Femur (tissue), 1 donor: Measurements from ENCODE around the gene SEC22B.
A peak's percentile ranks its signal among the peaks of the same experiment; 100 is the strongest.
"Not testable (repeated sequence)": the region's sequence is repeated elsewhere in the genome, so short reads cannot be mapped to it uniquely, and the experiment has no call there.

Source experiments
- DNase-seq: peaks from one replicate; pipeline ENCODE4 v3.0.0-alpha.2; 2017

The SEC22B gene

GRCh38 chr1:120176092-120176855, at the start of gene SEC22B:
SEC22B (minus strand) TSS chr1:120176520; CDS start chr1:120176381, 139 bp downstream.
- peak; percentile 95 for DNase-seq

DNA sequence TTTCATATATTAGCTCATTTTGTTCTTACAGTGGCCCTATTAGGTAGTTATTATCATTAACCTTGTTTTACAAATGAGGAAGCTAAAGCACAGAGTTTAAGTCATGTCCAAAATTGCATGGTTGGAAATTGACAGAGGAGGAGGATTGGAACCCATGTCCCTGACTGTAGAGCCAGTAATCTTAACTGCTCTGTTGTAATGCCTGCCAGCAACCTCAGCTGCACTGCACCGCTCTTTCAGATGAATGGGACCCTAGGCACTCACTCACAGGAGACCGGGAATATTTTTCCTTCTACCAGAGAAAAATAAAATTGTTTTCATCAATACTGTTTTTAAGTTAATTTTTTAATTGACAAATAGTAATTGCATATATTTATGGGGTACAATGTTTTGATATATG, 41.6 kb upstream of the SEC22B start:
- peak; percentile 20 for DNase-seq

DNA sequence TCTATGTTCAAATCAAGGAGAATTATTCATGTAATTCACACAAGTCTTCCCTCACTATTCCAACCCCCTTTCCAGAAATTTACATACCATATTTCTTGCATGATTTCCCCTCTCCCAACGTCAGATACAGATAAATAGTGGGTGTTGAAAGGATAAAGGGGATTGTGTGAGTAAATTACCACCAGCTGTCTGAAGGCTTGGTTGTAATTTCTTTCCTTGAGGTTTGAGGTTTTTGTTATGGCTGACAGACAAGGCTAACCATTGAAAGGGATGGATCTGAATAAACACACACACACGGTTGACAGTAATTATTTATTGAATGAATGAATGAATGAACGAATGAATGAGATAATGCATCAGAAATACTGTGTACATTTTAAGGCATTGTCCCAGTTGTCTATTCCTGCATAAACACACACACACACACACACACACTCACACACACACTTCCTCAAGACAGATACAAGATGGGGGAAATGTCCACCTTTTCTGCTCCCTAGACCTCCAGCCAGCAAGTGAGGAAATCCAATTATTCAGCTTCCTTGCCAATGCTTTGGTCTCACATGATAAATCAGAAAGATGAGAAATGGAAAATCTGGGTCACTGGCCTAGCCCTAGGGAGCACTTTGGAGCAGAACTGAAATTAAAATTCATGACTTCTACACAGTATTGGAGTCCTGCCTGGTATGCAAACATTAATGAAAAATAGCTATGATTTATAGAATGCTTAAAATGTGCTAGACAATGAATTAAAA, 41.0 kb upstream of the SEC22B start:
- DNase-seq = peak; percentile 36

GRCh38 chr1:120213606-120214005, 37.3 kb upstream of the SEC22B start:
- DNase-seq = not testable (repeated sequence)

- DNase-seq = not testable (repeated sequence)
These were observed 34.4 kb upstream of the SEC22B start for GRCh38 chr1:120210754-120211153.

DNA sequence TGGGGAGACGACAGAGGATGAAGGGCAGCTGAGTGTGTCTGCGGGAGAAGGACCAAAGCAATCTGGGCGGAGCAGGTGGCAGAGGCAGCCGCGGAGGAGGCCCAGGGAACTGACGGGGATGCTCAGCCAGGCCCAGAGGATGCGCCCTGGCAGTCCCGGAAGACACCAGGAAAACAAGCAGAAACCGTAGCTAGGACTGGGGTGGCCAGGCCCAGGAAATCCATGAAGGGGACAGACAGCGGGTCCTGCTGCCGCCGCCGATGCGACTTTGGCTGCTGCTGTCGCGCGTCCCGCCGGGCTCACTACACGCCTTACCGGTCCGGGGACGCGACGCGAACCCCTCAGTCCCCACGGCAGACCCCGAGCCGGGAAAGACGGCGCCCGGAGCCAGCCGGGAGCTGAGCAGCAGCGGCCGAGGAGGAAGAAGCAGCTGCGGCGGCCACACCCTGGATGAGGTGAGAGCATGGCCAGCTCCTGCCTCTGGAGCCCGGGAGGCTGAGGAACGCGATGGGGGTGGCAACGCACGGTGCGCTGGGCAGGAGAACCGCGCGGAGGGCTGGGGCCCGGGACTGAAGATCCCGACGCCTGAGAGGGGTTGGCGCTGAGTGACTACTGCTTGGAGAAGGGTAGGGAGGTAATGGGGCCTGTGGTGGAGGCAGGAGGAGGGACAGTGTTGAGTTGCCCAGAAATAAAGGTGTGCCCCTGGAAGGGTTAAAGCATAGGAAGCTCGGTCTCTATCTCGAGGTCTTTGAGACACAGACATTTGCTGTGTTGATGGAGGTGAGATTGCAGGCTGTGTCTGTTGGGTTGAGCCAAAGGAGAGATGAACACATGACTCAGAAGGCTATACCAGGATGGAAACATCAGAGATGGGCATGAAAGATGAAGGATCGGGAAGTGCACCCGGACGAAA, 20.8 kb upstream of the SEC22B start:
- DNase-seq = not testable (repeated sequence)

DNA sequence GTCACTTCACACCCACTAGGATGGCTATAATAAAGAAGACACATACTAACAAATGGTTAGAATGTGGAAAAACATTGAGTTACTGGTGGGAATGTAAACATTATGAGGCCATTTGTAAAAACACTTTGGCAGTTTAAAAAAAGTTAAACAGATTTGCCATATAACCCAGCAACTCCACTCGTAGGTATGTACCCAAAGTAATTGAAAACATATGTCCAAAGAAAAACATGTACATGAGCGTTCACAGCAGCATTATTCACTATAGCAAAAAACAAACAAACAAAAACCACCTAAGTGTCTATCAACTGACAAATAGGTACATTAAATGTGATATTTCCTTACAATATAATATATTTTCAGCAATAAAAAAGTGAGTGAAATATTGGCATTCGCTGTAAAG, 12.3 kb upstream of the SEC22B start:
- DNase-seq = not testable (repeated sequence)

DNA sequence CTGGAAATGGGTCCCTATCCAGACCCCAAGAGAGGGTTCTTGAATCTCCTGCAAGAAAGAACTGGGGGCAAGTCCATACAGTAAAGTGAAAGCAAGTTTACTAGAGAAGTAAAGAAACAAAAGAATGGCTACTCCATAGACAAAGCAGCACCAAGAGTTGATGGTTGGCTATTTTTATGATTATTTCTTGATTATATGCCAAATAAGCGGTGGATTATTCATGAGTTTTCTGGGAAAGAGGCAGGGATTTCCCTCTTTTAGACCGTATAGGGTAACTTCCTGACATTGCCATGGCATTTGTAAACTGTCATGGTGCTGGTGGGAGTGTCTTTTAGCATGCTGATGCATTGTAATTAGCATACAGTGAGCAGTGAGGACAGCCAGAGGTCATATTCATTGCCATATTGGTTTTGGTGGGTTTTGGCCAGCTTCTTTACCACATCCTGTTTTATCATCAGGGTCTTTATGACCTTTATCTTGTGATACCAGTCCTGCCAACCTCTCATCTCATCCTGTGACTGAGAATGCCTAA, 5.9 kb upstream of the SEC22B start:
- not testable (repeated sequence) for DNase-seq

DNA sequence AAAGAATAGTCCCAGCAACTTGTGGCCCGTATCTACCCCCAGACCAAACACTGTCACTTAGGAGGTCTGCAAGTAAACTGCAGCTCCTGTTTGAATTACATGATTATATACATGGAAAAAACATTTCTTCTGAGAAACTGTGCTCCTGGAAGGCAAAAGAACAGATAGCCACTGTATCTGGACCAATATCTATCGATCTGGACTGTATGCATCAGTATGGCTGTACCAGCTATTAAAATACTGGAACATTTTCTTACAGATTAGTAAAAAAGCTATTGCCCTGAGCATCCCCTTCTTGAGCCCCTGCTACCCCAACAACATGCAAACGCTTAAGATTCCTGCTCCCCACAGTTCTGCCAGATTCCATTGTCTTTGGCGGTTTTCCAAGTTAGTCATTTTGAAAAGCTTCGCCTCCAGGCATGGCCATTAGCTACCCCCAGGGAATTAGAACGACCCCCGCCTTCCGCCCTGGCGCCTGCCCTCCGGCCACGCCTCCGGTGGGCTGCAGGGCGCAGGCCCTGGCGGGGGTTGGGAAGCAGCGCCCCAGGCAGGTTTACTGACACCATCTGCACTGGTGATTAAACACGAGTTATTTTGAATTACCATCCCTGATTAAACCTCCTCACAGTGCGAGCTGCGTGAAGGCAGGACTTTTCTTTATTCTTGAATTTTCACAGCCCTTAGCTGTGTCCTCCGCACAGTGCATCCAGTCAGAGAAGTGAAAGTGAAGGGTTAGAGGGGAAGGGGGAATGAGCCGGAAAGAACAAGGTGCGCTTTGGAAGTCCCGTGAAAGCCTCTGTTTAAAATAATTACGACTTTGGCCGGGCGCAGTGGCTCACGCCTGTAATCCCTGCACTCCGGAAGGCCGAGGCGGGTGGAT, 3.7 kb upstream of the SEC22B start:
- peak; percentile 58 for DNase-seq

- peak; percentile 12 for DNase-seq
These were observed 2.8 kb upstream of the SEC22B start for GRCh38 chr1:120178799-120179756.

- not testable (repeated sequence) for DNase-seq
These were observed 1.7 kb upstream of the SEC22B start for GRCh38 chr1:120178058-120178457.

GRCh38 chr1:120175688-120176087, 632 bp downstream of the SEC22B start:
- DNase-seq = peak; percentile 13

DNA sequence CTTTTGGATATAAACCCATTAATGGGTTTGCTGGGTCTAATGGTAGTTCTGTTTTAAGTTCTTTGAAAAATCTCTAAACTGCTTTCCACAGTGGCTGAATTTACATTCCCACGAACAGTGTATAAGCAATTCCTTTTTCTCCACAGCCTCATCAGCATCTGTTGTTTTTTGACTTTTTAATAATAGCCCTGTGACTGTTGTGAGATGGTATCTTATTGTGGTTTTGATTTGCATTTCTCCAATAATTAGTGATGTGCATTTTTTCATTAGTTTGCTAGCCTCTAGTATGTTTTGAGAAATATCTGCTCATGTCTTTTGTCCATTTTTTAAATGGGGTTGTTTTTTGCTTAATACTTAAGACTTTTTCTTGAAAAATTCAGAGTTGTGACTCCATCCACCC, 11.6 kb downstream of the SEC22B start:
- DNase-seq = not testable (repeated sequence)

DNA sequence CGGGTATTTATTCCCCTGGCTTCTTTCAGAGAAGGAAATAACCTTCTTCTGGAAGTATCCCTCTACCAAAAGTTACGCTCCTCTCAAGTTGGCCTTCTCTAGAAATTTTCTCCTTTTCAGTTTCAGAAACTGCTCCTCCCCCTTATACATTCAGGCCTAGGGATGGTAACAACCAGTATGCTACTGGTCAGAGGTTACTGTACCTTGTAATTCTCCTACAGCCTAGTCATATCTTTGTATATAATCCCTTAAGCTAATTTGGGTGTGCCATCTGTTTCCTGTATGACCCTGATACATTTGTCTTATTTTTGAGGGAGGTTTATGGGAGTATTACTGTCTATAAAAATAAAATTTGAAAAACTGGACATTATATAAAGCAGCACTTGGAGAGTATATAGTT, 14.3 kb downstream of the SEC22B start:
- not testable (repeated sequence) for DNase-seq

GRCh38 chr1:120158495-120158894, 17.8 kb downstream of the SEC22B start:
- DNase-seq = not testable (repeated sequence)

DNA sequence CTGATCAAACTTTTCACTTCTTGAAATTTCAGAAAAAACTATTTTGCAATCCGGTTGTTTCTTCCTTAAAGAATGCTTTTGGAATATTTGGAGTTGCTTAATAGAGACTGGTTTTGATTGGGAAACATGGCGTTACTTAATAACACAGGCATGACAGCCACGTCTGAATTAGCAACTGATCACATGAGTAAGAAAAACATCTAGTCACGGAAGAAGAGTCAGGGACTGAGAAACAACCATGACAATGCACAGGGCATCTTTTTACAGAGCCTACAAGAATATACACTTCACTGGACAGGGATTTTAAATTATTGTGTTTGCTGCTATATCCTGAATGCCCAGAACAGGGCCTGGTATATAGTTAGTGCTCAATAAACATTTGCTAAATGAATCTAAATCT, 18.2 kb downstream of the SEC22B start:
- DNase-seq = not testable (repeated sequence)

DNA sequence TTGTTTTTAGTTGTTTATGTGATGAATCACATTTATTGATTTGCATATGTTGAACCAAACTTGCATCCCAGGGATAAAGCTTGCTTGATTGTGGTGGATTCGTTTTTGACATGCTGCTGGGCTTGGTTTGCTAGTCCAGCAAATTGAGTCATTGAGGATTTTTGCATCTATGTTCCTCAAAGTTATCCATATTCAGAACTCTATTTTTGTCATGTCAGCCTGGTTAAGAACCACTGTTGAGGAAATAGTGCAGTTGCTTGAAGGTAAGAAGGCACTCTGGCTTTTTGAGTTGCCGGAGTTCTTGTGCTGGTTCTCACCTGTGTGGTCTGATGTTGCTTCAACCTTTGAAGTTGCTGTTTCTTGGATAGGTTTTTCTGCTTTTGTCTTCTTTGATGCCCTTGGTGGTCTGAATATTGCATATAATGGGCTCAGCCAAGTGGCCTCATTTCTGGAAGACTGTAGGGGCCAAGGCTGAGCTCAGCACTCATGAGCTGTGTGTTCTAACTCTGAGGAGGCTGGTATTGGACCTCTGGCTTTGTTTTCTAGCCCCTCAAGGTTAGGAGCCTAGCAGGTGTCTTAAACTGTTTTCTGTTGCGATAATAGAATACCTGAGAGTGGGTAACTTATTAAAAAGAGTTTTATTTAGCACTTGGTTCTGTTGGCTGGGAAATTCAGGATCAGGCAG, 26.0 kb downstream of the SEC22B start:
- DNase-seq = not testable (repeated sequence)

DNA sequence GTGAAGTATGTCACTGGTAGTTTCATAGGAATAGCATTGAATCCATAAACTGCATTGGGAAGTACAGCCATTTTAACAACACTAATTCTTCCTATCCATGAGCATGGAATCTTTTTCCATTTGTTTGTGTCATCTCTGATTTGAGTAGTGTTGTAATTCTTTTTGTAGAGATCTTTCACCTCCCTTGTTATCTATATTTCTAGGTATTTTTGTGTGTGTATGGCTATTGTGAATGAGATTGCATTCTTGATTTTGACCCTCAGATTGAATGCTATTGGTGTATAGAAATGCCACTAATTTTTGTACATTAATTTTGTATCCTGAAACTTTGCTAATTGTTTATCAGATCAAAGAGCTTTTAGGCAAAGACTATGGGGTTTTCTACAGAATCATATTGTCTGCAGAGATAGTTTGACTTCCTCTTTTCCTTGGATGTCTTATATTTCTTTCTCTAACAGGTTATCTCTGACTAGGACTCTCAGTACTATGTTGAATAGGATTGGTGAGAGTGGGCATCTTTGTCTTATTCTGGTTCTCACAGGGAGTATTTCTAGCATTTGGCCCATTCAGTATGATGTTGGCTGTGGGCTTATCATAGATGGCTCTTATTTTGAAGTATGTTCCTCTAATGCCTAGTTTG, 26.8 kb downstream of the SEC22B start:
- not testable (repeated sequence) for DNase-seq

DNA sequence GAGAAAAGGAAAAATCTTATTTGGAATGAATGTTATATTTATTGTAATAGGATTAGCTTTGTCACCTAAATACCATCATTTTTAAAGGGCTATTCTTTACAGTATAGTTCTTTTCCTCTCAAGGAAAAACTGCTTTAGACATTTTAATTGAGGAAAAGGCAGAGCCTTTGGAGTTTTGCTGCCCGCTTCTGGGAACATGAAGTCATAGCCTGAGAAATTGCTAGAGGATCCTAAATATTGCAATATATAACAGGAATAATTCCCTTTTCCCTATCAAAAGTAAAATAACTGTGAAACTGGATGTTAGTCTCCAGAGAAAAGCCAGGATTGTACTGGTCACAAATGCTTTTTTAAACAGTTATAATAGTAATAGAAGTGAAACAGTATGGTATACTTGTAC, 30.5 kb downstream of the SEC22B start:
- not testable (repeated sequence) for DNase-seq
